Activated naive CD8-positive, alpha-beta T cell treated with anti-CD3 and anti-CD28 coated beads, Interleukin-2, amount 10 ng/mL, durations not matched to agents 7 days and 5 days (primary cell): ENCODE data around the gene PRDM15. TPM values are rescaled to one million over a fixed set of nuclear protein-coding genes. Genes with fewer than 3 reads are reported as not detected.

Source experiments
- ATAC-seq: fragments of 150-1000 bp; cut with Tn5 transposase; one replicate; pipeline ENCODE4 v1.10.0; 2021; ENCODE audit warnings: low read depth, moderate library complexity
- POLR2A ChIA-PET: fragments of 350-600 bp; sonication (Branson Sonifier 250); formaldehyde crosslinking; loops from one replicate; lab custom pipeline; 2021; ENCODE audit warnings: antibody characterized with exemption; lab: Charles Lee
- DNase-seq: peaks from one replicate; pipeline ENCODE4 v3.0.0; 2021
- H3K27ac Mint-ChIP-seq: one replicate; pipeline ENCODE4 v1.8.0; 2022; ENCODE audit warnings: mild to moderate bottlenecking, mixed read lengths
- H3K27me3 Mint-ChIP-seq: one replicate; pipeline ENCODE4 v1.8.0; 2022; ENCODE audit warnings: mild to moderate bottlenecking, moderate library complexity, mixed read lengths
- H3K36me3 Mint-ChIP-seq: one replicate; pipeline ENCODE4 v1.8.0; 2021; ENCODE audit warnings: mild to moderate bottlenecking, mixed read lengths
- H3K4me1 Mint-ChIP-seq: one replicate; pipeline ENCODE4 v1.8.0; 2021; ENCODE audit warnings: mixed read lengths
- H3K4me3 Mint-ChIP-seq: one replicate; pipeline ENCODE4 v1.8.0; 2022; ENCODE audit warnings: mild to moderate bottlenecking, moderate library complexity, mixed read lengths
- H3K9me3 Mint-ChIP-seq: one replicate; pipeline ENCODE4 v1.8.0; 2021; ENCODE audit warnings: mixed read lengths
- total RNA-seq, 2 experiments: library from RNA; stranded (reverse); gene quantifications; one replicate each; pipeline ENCODE4 v1.2.3, GENCODE V29; 2021

Gene PRDM15
- total RNA-seq, 2 experiments from 2014 or later: 14.2 to 14.8 TPM

DNA sequence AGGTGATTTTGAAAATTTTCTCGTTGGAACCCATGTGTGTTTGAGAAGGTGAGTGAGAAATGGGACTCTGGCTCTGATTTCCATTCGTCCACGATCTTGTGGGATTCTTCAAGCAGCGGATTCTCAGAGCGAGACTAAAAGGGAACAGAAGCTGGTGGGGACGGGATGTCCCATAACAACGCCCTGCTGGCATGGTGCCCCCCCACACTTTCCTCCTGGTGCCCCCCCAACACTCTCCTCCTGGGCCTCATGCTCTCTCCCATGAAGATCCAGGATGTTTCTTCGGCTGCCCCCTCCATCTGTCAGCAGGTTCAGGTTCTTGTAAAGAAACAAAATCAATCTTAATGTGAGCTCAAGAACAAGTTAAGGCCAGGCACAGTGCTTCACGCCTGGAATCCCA, 29.1 kb downstream of the PRDM15 start:
- Mint-ChIP-seq H3K9me3 (no peaks in the 10 kb centered on the region), H3K27me3 (no peaks in the 10 kb centered on the region), H3K4me1 (no peaks in the 10 kb centered on the region), H3K27ac (no peak overlapping the region), H3K4me3 (no peak overlapping the region), H3K36me3 (peaks cover 2% of the 10 kb centered on the region)
- DNase-seq (no peak), ATAC-seq (no peak)
- POLR2A ChIA-PET: interaction anchor here (0.7 kb wide), 1 partner anchor 329 kb away, joined by 3 read pairs; no protein-coding TSS in a partner anchor

GRCh38 chr21:41848958-41849580, 30.1 kb downstream of the PRDM15 start:
- POLR2A ChIA-PET: no interaction called here
- DNase-seq (no peak), ATAC-seq (no peak)
- no peaks in the 10 kb centered on the region for H3K4me1 Mint-ChIP-seq
- H3K36me3 Mint-ChIP-seq: peaks cover 2% of the 10 kb centered on the region
- H3K27ac Mint-ChIP-seq: no peak overlapping the region
- H3K27me3 Mint-ChIP-seq: no peaks in the 10 kb centered on the region
- H3K9me3 Mint-ChIP-seq: no peaks in the 10 kb centered on the region
- H3K4me3 Mint-ChIP-seq: no peak overlapping the region

DNA sequence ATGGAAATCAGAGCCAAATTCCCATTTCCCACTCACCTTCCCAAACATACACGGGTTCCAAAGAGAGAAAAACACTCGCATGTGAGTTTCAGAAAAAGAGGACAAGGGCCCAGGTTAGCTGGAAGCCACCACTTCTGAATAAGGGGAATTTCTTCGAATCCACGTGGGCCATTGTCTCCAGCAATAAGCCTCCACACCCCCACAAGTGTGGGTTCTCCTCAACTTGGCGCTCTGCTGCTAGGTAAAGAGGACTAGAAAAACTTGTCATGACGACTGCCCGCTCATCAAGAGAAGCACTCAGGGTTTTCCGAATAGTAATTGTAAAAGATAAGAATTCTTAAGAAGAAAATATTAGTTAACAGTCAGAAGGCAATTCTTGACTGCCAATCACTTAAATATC, 30.6 kb downstream of the PRDM15 start:
- POLR2A ChIA-PET: no interaction called here

DNA sequence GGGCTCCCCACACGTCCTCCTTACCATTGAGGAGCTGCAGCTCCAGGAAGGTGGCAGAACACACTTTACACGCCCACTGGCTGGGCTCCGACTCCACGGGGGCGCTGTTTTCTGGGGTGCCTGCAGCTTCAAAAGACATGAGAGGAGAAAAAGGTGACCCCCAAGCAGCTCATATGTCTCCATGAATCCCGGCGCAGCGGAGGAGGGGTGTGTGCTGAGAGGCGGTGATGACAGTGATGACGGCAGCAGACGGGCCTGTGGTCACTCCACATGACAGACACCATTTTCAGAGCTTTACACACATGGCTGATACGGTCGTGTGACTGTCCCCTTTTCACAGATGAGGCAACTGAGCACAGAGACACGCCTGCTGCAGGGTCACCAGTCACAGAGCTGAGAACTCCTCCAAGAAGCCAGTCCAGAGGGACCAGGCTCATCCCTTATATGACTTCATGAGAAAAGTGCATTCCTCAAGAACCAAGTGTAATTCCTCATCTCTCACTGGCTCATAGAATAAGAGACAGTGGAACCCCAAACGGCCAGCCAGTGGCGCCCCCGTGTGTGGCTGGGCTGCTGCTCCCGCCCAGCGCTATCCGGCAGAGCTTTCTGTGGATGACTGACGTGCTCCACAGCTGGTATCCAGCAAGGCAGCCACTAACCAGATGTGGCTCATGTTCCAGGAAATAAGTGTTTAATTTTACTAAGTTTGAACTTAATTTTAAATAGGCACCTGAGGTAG, 31.9 kb downstream of the PRDM15 start:
- H3K27me3 Mint-ChIP-seq: no peaks in the 10 kb centered on the region
- POLR2A ChIA-PET: no interaction called here
- ATAC-seq (no peak), DNase-seq (no peak)
- no peaks in the 10 kb centered on the region for H3K4me1 Mint-ChIP-seq
- H3K36me3 Mint-ChIP-seq: peaks cover 5% of the 10 kb centered on the region
- no peak overlapping the region for H3K27ac Mint-ChIP-seq
- H3K4me3 Mint-ChIP-seq: no peak overlapping the region
- no peaks in the 10 kb centered on the region for H3K9me3 Mint-ChIP-seq

More for the DNA sequence above, 30.6 kb downstream of the PRDM15 start:
- Mint-ChIP-seq H3K27ac (no peak overlapping the region), H3K36me3 (peaks cover 2% of the 10 kb centered on the region), H3K27me3 (no peaks in the 10 kb centered on the region), H3K4me3 (no peak overlapping the region), H3K4me1 (no peaks in the 10 kb centered on the region), H3K9me3 (no peaks in the 10 kb centered on the region)
- ATAC-seq (no peak), DNase-seq (no peak)

GRCh38 chr21:41846536-41846935, 32.6 kb downstream of the PRDM15 start:
- Mint-ChIP-seq H3K27ac (no peak overlapping the region), H3K4me3 (no peak overlapping the region)

DNA sequence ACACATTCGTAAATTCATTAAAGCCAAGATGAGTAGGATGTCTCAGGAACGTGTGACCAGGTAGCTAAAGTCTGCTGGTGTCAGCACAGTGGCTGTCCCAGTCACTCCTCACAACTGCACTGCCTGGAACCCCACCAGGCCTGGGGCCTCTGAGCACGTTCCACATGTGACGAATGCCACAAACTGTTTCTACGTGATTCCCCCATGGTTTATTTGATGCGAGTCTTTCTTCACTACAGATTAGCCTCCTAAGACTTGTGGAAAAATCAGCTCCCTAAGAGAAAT, 33.2 kb downstream of the PRDM15 start:
- POLR2A ChIA-PET: no interaction called here
- Mint-ChIP-seq H3K9me3 (no peaks in the 10 kb centered on the region), H3K27ac (no peak overlapping the region), H3K4me3 (no peak overlapping the region), H3K4me1 (no peaks in the 10 kb centered on the region), H3K27me3 (no peaks in the 10 kb centered on the region), H3K36me3 (peaks cover 12% of the 10 kb centered on the region)
- ATAC-seq (no peak), DNase-seq (no peak)

More at GRCh38 chr21:41846536-41846935, 32.6 kb downstream of the PRDM15 start:
- no peak for DNase-seq
- H3K27me3 Mint-ChIP-seq: no peaks in the 10 kb centered on the region
- H3K4me1 Mint-ChIP-seq: no peaks in the 10 kb centered on the region
- ATAC-seq: no peak
- POLR2A ChIA-PET: no interaction called here
- peaks cover 7% of the 10 kb centered on the region for H3K36me3 Mint-ChIP-seq
- no peaks in the 10 kb centered on the region for H3K9me3 Mint-ChIP-seq

GRCh38 chr21:41845310-41846032, 33.7 kb downstream of the PRDM15 start:
- POLR2A ChIA-PET: no interaction called here
- no peak overlapping the region for H3K4me3 Mint-ChIP-seq

DNA sequence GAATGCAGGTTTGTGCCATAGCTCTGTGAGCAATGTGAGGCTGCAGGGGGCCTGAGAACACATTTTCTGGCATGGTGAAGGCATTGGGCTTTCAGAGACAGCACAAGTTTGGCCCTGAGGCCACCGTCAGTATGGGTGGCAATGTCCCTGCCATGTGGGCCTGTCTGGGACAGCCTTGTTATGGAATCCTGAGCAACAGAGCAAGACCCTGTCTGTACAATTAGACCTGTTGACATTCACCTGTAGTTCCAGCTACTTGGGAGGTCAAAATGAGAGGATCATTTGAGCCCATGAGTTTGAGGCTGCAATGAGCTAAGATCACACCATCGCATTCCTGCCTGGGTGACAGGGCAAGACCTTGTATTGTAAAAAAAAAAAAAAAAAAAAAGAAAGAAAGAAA, 35.6 kb downstream of the PRDM15 start:
- no peak for DNase-seq
- H3K36me3 Mint-ChIP-seq: peaks cover 19% of the 10 kb centered on the region
- H3K27me3 Mint-ChIP-seq: no peaks in the 10 kb centered on the region
- peaks cover 2% of the 10 kb centered on the region for H3K9me3 Mint-ChIP-seq
- no peaks in the 10 kb centered on the region for H3K4me1 Mint-ChIP-seq
- H3K4me3 Mint-ChIP-seq: no peak overlapping the region
- ATAC-seq: no peak
- H3K27ac Mint-ChIP-seq: no peak overlapping the region
- POLR2A ChIA-PET: no interaction called here

More at GRCh38 chr21:41845310-41846032, 33.7 kb downstream of the PRDM15 start:
- no peak overlapping the region for H3K27ac Mint-ChIP-seq
- H3K9me3 Mint-ChIP-seq: peaks cover 2% of the 10 kb centered on the region
- H3K4me1 Mint-ChIP-seq: no peaks in the 10 kb centered on the region
- H3K27me3 Mint-ChIP-seq: no peaks in the 10 kb centered on the region
- DNase-seq (no peak), ATAC-seq (no peak)
- H3K36me3 Mint-ChIP-seq: peaks cover 13% of the 10 kb centered on the region

DNA sequence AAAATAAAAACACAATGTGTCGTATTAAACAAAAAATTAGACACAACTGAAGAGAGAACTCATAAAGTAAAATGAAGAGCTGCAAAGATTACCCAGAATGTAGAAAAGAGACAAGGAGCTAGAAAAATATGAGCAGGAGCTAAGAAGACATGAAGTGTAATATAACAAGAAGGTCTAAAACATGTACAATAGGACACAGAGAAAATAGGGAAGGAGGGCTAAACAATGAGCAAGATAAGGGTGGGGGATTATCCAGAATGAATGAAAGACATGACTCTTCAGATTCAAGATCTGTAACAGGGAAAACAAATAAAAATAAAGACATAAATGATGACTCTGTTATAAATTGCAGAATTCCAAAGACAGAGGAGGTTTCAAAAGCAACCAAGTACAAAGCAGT, 38.3 kb downstream of the PRDM15 start:
- Mint-ChIP-seq H3K27me3 (no peaks in the 10 kb centered on the region), H3K4me1 (no peaks in the 10 kb centered on the region), H3K4me3 (no peak overlapping the region), H3K9me3 (peaks cover 2% of the 10 kb centered on the region), H3K27ac (no peak overlapping the region), H3K36me3 (peaks cover 25% of the 10 kb centered on the region)
- no peak for DNase-seq
- POLR2A ChIA-PET: no interaction called here
- no peak for ATAC-seq

DNA sequence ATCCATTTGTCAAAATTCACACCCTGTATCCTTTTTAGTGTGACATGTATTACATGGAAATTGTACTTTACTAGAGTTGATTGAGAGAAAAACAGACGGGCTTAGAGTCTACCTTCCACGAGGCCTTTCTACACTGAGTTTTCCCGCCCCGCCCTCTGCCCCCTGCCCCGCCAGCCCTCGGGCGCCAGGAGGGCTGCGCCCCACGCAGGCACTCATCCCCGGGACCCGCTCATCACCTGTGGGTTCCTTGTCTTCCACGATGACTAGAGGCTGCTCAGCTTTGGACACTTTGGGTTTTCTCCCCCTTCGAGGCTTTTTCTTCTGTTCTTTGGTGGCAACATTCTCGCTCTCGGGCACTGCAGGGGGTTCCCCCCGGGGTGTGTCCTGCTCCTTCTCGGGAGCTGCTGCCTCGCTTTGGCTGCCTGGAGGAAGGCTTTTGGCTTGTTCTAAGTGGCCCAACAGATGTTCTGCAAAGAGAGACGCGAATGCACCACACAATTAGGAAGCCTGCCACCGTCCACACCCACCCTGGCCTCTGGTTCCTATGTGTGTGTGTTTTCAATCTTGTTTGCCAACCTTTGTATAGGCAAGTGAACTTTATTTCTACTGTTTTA, 39.6 kb downstream of the PRDM15 start:
- peaks cover 25% of the 10 kb centered on the region for H3K36me3 Mint-ChIP-seq

DNA sequence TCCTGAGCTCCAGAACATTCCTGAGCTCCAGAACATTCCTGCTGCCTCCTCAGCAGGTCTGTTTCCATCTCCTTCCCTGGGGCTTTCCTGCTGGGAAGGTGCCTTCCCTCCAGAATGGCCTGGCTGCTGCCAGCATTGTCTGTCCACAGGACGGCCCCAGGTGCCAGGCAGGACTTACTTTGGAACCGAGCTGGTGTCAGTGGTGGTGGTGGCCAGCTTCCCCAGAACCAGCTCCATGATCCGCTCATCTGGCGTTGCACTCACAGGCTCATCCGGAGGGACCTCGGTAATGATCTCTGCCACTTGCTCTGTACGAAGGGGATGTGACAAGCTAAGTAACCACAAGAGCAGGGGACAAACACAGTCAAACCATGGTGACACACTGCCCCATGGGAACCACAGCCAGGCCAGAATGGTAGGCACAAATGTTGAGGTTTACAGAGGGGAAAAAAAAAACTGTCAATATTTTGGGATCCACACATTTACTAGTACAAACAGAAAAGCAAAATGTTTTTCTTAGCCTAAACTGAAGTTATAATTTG, 41.3 kb downstream of the PRDM15 start:
- no peak overlapping the region for H3K27ac Mint-ChIP-seq
- H3K27me3 Mint-ChIP-seq: no peaks in the 10 kb centered on the region
- no peaks in the 10 kb centered on the region for H3K4me1 Mint-ChIP-seq
- ATAC-seq (no peak), DNase-seq (no peak)
- POLR2A ChIA-PET: no interaction called here
- peaks cover 2% of the 10 kb centered on the region for H3K9me3 Mint-ChIP-seq
- H3K4me3 Mint-ChIP-seq: no peak overlapping the region
- H3K36me3 Mint-ChIP-seq: peaks cover 23% of the 10 kb centered on the region

More for the DNA sequence above, 39.6 kb downstream of the PRDM15 start:
- no peaks in the 10 kb centered on the region for H3K27me3 Mint-ChIP-seq
- no peak for DNase-seq
- no peak for ATAC-seq
- no peaks in the 10 kb centered on the region for H3K4me1 Mint-ChIP-seq
- POLR2A ChIA-PET: no interaction called here
- H3K27ac Mint-ChIP-seq: no peak overlapping the region
- H3K9me3 Mint-ChIP-seq: peaks cover 2% of the 10 kb centered on the region
- H3K4me3 Mint-ChIP-seq: no peak overlapping the region

- no peaks in the 10 kb centered on the region for H3K4me1 Mint-ChIP-seq
- no peak overlapping the region for H3K4me3 Mint-ChIP-seq
- H3K27ac Mint-ChIP-seq: no peak overlapping the region
- H3K36me3 Mint-ChIP-seq: peaks cover 20% of the 10 kb centered on the region
- POLR2A ChIA-PET: no interaction called here
- DNase-seq (no peak), ATAC-seq (no peak)
- no peaks in the 10 kb centered on the region for H3K27me3 Mint-ChIP-seq
- peaks cover 2% of the 10 kb centered on the region for H3K9me3 Mint-ChIP-seq
Measured at GRCh38 chr21:41836166-41837015, 42.8 kb downstream of the PRDM15 start.
